ENCODE measurements around the gene TNNC2.
A peak's percentile ranks its signal among the peaks of the same experiment; 100 is the strongest.
"Not testable (repeated sequence)": the region's sequence is repeated elsewhere in the genome, so short reads cannot be mapped to it uniquely, and the experiment has no call there.

TNNC2 gene

GRCh38 chr20:45821947-45822346 is 5.2 kb downstream of the TNNC2 start:
- no peak for DNase-seq (ENCODE audit: low read depth)

DNA sequence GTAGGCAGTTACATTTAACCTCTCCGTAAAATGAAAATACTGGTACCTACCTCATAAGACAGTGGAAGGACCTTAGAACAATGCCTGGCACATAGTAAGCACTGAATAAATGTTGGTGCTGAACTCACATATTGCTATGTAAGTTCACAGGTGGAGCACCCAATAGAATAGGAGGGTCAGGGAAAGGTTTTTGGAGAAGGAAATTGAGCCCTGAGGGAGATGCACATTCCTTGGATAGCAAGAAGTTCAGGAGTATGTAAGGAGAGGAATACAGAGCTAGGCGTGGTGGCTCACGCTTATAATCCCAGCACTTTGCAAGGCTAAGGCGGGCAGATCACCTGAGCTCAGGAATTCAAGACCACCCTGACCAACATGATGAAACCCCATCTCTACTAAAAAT is 7.6 kb downstream of the TNNC2 start:
- DNase-seq (ENCODE audit: low read depth), result no peak

GRCh38 chr20:45818239-45818638 is 8.9 kb downstream of the TNNC2 start:
- no peak for DNase-seq (ENCODE audit: low read depth)

- DNase-seq (ENCODE audit: low read depth), result no peak
These were observed 9.5 kb downstream of the TNNC2 start for GRCh38 chr20:45817376-45818194.

- DNase-seq (ENCODE audit: low read depth), result no peak
These were observed 10.2 kb downstream of the TNNC2 start for GRCh38 chr20:45816951-45817350.

GRCh38 chr20:45814314-45814713 is 12.8 kb downstream of the TNNC2 start:
- DNase-seq (ENCODE audit: low read depth), result no peak

DNA sequence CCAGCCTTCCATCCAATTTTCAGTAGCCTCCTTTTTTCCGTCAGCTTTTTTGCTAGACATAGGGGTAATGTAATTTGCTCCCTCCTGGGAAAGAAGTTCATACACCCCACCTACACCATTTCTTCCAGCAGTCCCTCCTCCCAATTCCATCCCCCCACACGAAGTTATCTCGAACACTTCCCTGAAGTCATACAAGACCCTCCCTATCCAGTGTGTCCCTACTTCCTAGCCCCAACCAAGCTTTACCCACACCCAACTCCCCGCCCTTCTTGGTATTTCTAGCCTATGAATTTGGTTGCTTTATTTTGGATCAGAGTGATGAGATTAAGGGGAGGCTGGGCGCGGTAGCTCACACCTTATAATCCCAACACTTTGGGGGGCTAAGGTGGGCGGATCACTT is 13.6 kb downstream of the TNNC2 start:
- no peak for DNase-seq (ENCODE audit: low read depth)

DNA sequence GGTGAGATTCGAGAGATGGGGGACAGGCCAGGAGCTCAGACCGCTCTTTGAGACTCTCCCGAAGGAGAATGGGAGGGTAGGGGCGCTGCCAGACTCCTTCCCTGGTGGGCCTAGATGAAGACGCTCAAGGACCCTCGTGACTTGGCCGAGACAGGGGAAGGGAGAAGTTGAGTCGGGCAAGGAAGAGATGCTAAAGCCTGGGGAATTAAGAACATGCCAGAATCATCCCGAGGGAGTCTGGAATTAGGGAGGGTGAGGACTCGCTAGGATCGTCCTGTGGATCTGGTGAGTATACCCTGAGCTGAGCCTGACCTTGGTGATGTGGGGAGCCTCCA is 14.1 kb downstream of the TNNC2 start:
- DNase-seq (ENCODE audit: low read depth), result no peak

GRCh38 chr20:45812157-45813005 is 14.7 kb downstream of the TNNC2 start, which contains the start of gene UBE2C:
Gene UBE2C, plus strand, starts transcription at chr20:45812644. Its CDS starts 52 bp downstream, at chr20:45812696.
- DNase-seq (ENCODE audit: low read depth), result peak; percentile 86

DNA sequence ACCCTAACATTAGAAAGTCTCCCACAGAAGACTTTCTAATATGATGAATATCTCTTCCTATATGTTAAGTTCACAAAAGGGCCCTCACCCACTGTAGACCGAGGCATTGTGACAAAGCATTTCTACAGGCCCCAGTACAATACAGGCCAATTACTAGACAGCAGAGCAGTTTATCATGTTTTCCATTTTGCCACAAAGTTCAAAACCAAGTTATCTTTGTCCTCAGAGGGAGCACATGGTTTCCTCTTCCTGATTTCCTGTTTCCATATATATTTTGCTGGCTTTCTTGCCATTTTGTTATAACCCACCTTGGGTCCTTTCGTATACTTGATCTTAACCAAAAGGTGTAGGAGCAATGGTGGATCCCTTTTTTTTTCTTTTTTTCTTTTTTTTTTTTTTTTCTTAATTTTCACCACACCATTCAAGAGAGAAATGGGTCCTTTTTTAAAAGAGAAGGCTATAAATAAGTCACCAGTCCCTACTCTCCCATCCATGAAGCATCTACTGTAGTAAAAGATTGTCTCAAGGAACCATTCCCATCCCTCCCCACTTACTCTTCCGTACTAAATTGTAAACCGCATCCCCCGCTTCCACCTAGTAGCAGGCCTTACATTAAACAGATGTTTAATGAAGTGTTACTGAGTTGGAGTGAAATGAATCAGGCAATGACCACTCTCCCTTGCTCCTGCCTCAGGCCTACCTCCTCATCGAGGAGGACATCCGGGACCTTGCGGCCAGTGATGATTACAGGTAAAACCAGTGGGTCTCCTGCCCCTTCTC is 16.7 kb downstream of the TNNC2 start:
- no peak for DNase-seq (ENCODE audit: low read depth)

GRCh38 chr20:45801851-45802250 is 25.3 kb downstream of the TNNC2 start:
- no peak for DNase-seq (ENCODE audit: low read depth)

DNA sequence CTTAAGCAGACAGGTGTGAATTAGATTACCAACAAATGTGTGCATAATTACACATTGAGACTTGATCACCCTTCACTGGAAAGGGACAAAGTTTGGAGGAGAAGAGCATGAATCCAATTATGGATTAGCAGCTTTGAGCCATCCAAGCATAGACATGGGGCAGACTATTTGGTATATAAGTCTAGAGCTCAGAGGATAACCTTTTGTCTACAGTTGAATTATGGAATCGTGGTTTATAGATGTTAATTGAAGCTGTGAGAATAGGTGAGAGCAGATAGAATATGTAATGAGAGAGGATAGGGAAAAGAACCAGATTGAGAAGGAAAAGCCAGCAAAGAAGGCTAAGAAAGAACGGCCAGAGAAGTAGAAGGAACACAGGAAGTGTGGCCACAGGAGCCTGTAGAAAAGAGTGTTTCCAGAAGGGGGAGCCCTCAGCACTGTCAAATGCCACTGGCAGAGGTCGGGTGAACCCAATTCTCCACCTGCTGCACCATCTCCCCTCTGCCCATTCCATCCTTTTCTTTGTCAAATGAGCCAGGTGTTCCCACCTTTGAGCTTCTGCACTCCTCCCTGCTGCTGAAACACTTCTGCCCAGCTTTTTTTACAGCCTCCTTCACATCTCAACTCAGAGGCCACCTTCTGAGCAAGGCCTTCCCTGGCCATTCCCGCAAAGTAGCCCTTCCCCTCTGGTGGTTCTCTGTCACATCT is 28.0 kb downstream of the TNNC2 start:
- peak; percentile 31 for DNase-seq (ENCODE audit: low read depth)

- not testable (repeated sequence) for DNase-seq (ENCODE audit: low read depth)
These were observed 29.2 kb downstream of the TNNC2 start for GRCh38 chr20:45797955-45798354.

DNA sequence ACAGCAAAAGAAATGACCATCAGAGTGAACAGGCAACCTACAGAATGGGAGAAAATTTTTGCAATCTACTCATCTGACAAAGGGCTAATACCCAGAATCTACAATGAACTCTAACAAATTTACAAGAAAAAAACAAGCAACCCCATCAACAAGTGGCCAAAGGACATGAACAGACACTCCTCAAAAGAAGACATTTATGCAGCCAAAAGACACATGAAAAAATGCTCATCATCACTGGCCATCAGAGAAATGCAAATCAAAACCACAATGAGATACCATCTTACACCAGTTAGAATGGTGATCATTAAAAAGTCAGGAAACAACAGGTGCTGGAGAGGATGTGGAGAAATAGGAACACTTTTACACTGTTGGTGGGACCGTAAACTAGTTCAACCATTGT is 29.6 kb downstream of the TNNC2 start:
- DNase-seq (ENCODE audit: low read depth), result not testable (repeated sequence)

GRCh38 chr20:45796337-45797065 is 30.6 kb downstream of the TNNC2 start:
- DNase-seq (ENCODE audit: low read depth), result no peak

DNA sequence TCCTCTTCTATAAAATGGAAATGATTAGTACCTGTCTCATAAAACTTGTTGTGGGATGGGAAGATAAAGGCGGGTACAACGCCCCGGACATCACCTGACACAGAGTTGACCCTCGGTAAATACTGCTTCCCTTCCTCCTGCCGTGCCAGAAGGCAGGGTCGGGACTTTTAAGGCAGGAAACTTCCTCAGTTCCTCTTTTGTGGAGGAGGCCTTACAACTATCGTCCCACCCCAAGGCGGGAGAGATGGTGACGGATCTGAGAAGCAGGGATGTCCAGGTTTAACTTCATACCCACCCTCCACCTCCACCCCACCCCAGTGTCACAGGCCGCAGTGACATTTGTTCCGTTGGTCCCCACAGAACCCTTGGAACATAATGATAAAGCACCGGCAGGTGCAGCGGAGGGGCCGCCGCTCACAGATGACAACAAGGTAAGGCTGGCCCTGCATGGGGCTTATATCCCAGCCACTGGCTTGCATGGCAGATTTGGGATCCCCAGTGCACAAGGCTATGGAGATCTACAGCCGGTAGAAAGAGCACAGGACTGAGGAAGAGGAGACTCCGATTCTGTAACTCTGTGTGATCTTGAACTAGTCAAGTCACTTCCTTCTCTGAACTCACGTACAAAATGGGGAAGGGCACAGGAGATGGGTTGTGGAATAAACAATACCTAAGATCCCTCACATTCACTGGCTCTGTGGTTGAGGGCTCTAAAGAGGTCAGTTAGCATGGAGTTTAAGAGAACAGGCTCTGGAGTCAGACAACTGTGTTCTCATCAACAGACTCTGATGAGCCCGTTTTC is 34.6 kb downstream of the TNNC2 start:
- no peak for DNase-seq (ENCODE audit: low read depth)

DNA sequence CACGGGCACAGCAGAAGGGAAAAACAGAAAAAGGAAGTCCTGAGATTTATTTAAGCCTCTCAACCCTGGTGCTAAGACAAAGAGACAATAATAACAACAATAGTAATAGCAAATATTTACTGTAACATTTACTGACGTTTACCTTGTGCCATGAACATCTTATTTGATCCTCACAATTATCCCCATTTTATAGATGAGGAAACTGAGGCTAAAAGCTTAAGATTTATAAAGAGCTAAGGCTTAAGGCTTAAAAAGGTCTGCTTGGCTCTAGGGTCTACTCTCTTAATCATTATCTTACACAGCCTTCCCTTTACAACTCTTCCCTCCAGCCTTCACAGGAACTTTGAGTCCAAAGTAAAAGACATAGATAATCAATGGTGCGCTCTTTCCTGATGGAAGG is 38.8 kb downstream of the TNNC2 start:
- DNase-seq (ENCODE audit: low read depth), result no peak

DNA sequence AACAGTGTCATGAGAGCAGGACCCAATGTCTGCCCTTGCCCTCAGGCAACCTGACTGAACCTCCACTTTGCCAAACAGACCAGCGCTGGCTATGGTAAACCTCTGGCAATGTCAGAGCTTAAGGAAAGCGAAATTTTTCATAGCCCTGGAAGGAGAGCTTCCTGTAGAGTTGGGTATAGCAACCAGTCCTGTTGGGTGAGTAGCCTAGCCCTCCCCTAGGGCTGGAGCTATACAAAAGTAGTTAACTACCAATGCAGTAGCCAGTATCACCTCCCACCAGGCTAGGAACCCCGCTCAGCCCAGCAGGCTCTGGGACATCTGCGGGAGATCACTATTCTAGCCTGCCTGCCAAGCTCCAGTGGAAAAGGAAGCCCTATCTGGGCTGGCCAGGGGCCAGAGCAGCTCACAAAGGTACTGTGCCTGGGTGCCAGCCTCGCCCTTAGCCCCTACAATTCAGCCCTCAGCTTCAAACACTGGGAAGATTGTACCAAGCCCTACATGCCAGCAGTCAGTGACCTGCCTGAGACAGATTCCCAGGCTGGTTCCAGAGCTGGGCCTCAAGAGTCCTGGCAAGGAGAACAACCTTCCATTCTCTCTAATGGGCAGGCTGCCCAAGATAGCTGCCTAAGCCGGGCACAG is 43.3 kb downstream of the TNNC2 start:
- no peak for DNase-seq (ENCODE audit: low read depth)

- no peak for DNase-seq (ENCODE audit: low read depth)
These were observed 44.2 kb downstream of the TNNC2 start for GRCh38 chr20:45782890-45783289.
